Endothelial cell (in vitro differentiated cells): ENCODE measurements around the gene EPB41L4A. TPM values are rescaled to one million over a fixed set of nuclear protein-coding genes. Genes with fewer than 3 reads are reported as not detected.

Experiments
- DNase-seq: peaks from one replicate; pipeline ENCODE4 v3.0.0; 2021; ENCODE audit warnings: low spot score
- H3K27ac Mint-ChIP-seq: one replicate; pipeline ENCODE4 v1.8.0; 2021; ENCODE audit warnings: mixed read lengths, inconsistent platforms; ENCODE audit not compliant: unreplicated experiment
- H3K27me3 Mint-ChIP-seq: one replicate; pipeline ENCODE4 v1.8.0; 2021; ENCODE audit warnings: mild to moderate bottlenecking, moderate library complexity, mixed read lengths, inconsistent platforms; ENCODE audit not compliant: unreplicated experiment
- H3K36me3 Mint-ChIP-seq: one replicate; pipeline ENCODE4 v1.8.0; 2021; ENCODE audit warnings: mild to moderate bottlenecking, low read depth, mixed read lengths, inconsistent platforms; ENCODE audit not compliant: unreplicated experiment
- H3K4me1 Mint-ChIP-seq: one replicate; pipeline ENCODE4 v1.8.0; 2021; ENCODE audit warnings: mild to moderate bottlenecking, mixed read lengths, inconsistent platforms; ENCODE audit not compliant: unreplicated experiment
- H3K4me3 Mint-ChIP-seq: one replicate; pipeline ENCODE4 v1.8.0; 2021; ENCODE audit warnings: mild to moderate bottlenecking, mixed read lengths, inconsistent platforms; ENCODE audit not compliant: unreplicated experiment
- H3K9me3 Mint-ChIP-seq: one replicate; pipeline ENCODE4 v1.8.0; 2021; ENCODE audit warnings: mixed read lengths, inconsistent platforms; ENCODE audit not compliant: unreplicated experiment
- total RNA-seq: library from RNA; stranded (reverse); fragmentation: NEBNext Ultra II Directional; extraction: Animal tissue kit (Norgen Biotek cat#: 25700); gene quantifications from one replicate; pipeline ENCODE4 v1.2.1, GENCODE V29; 2021; ENCODE audit not compliant: unreplicated experiment
- TF ChIP-seq, protein P1 (sequence below): fragments of 200-600 bp; sonication (generic); IDR thresholded peaks from one replicate; pipeline ENCODE4 v1.5.0; 2021; ENCODE audit warnings: antibody characterized with exemption; ENCODE audit not compliant: unreplicated experiment

The EPB41L4A gene
- total RNA-seq, 1 donor from 2014 or later: 50.6 TPM

GRCh38 chr5:112221128-112221527 lies 197.9 kb downstream of the EPB41L4A start:
- no peaks in the 10 kb centered on the region for H3K4me1 Mint-ChIP-seq
- H3K36me3 Mint-ChIP-seq: no peaks in the 10 kb centered on the region
- DNase-seq: no peak
- H3K27me3 Mint-ChIP-seq: no peaks in the 10 kb centered on the region
- H3K4me3 Mint-ChIP-seq: no peak overlapping the region
- TF ChIP-seq, protein P1, sequence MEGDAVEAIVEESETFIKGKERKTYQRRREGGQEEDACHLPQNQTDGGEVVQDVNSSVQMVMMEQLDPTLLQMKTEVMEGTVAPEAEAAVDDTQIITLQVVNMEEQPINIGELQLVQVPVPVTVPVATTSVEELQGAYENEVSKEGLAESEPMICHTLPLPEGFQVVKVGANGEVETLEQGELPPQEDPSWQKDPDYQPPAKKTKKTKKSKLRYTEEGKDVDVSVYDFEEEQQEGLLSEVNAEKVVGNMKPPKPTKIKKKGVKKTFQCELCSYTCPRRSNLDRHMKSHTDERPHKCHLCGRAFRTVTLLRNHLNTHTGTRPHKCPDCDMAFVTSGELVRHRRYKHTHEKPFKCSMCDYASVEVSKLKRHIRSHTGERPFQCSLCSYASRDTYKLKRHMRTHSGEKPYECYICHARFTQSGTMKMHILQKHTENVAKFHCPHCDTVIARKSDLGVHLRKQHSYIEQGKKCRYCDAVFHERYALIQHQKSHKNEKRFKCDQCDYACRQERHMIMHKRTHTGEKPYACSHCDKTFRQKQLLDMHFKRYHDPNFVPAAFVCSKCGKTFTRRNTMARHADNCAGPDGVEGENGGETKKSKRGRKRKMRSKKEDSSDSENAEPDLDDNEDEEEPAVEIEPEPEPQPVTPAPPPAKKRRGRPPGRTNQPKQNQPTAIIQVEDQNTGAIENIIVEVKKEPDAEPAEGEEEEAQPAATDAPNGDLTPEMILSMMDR: no peak
- no peaks in the 10 kb centered on the region for H3K9me3 Mint-ChIP-seq
- H3K27ac Mint-ChIP-seq: no peak overlapping the region

- TF ChIP-seq, protein P1: no peak
- Mint-ChIP-seq H3K36me3 (no peaks in the 10 kb centered on the region), H3K9me3 (no peaks in the 10 kb centered on the region), H3K4me3 (no peak overlapping the region), H3K27ac (no peak overlapping the region), H3K27me3 (no peaks in the 10 kb centered on the region), H3K4me1 (no peaks in the 10 kb centered on the region)
- no peak for DNase-seq
Measured at GRCh38 chr5:112219000-112219399, 200.1 kb downstream of the EPB41L4A start.

GRCh38 chr5:112217843-112218579 lies 201.1 kb downstream of the EPB41L4A start:
- H3K4me1 Mint-ChIP-seq: no peaks in the 10 kb centered on the region
- H3K27me3 Mint-ChIP-seq: no peaks in the 10 kb centered on the region
- DNase-seq: no peak
- TF ChIP-seq, protein P1: no peak
- H3K4me3 Mint-ChIP-seq: no peak overlapping the region
- H3K36me3 Mint-ChIP-seq: no peaks in the 10 kb centered on the region
- H3K9me3 Mint-ChIP-seq: no peaks in the 10 kb centered on the region
- no peak overlapping the region for H3K27ac Mint-ChIP-seq

DNA sequence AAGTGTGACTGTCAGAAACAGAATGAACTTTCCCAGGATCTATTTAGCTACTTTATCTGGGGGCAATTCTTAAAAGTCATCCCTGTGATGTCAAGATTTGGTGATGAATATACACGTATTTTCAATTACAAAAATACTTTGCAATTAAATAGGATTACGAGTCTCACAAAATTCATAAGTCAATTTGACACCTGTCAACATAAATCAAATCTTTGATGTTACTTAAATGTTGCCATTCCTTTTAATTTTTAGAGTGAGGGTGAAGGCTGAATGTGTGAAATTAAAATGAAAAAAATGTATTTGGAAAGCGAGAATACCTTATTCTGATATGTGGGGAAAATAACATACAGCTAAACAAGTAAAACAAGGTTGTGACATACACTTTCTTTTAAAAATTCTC lies 202.9 kb downstream of the EPB41L4A start:
- Mint-ChIP-seq H3K4me1 (no peaks in the 10 kb centered on the region), H3K9me3 (no peaks in the 10 kb centered on the region), H3K27me3 (no peaks in the 10 kb centered on the region), H3K27ac (no peak overlapping the region), H3K36me3 (no peaks in the 10 kb centered on the region), H3K4me3 (no peak overlapping the region)
- TF ChIP-seq, protein P1: no peak
- no peak for DNase-seq

DNA sequence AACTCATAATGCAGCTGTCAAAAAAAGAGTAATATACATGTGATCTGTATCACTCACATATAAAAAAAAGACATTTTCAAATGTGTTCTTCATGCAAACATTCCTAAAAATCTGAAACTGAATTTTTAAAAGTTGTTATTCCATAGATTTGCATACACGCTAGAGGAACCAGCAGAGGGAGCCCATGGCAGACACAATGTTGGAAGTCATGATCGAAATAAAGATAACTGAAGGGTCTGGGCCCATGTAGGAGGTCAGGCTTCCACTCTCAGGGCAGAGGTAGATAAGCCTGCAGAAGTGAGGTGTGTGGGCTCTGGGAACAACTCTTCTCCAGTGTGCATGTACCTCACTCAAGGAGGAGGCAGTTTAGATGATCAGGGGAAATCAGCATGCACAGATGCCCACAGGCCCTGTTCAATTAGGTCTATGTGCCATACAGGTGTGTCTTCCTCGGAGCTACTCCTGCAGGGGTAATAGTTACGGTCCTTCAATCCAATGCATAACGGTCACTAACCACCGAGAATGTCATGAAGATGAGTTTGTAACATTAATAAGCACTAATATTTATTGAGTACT lies 208.6 kb downstream of the EPB41L4A start:
- Mint-ChIP-seq H3K27ac (peak overlapping the region; percentile 64), H3K27me3 (no peaks in the 10 kb centered on the region), H3K4me3 (no peak overlapping the region), H3K36me3 (peaks cover 12% of the 10 kb centered on the region), H3K4me1 (peaks cover 13% of the 10 kb centered on the region), H3K9me3 (no peaks in the 10 kb centered on the region)
- TF ChIP-seq, protein P1: peak; percentile 60
- DNase-seq: peak; percentile 45
